Smooth muscle cell (in vitro differentiated cells): ENCODE data around the gene CDC37L1. TPM values are rescaled to one million over a fixed set of nuclear protein-coding genes. Genes with fewer than 3 reads are reported as not detected.

Experiments
- DNase-seq: peaks from one replicate; lab custom pipeline; 2025; ENCODE audit not compliant: unreplicated experiment; lab: John Stamatoyannopoulos, UW
- H2AFZ ChIP-seq: fragments of 200-600 bp; sonication (generic); 2 replicates; pipeline ENCODE4 v1.6.0; 2016; ENCODE audit warnings: antibody characterized with exemption, low read depth, mild to moderate bottlenecking
- H3F3A ChIP-seq: fragments of 200-600 bp; sonication (generic); 2 replicates; pipeline ENCODE4 v1.6.0; 2017; ENCODE audit warnings: antibody characterized with exemption, low read depth
- H3K27ac ChIP-seq: fragments of 200-600 bp; sonication (generic); 2 replicates; pipeline ENCODE4 v1.5.1; 2016; ENCODE audit warnings: low read depth, mild to moderate bottlenecking
- H3K27me3 ChIP-seq: fragments of 200-600 bp; sonication (generic); 2 replicates; pipeline ENCODE4 v1.6.1; 2016; ENCODE audit warnings: low read depth, mild to moderate bottlenecking
- H3K36me3 ChIP-seq: fragments of 200-600 bp; sonication (generic); 2 replicates; pipeline ENCODE4 v1.5.1; 2016; ENCODE audit warnings: low read depth
- H3K4me1 ChIP-seq: fragments of 200-600 bp; sonication (generic); 2 replicates; pipeline ENCODE4 v1.5.1; 2016; ENCODE audit warnings: low read depth
- H3K4me2 ChIP-seq: fragments of 200-600 bp; sonication (generic); 2 replicates; pipeline ENCODE4 v1.6.0; 2016; ENCODE audit warnings: mild to moderate bottlenecking
- H3K4me3 ChIP-seq: fragments of 200-600 bp; sonication (generic); 2 replicates; pipeline ENCODE4 v1.5.1; 2016; ENCODE audit warnings: mild to moderate bottlenecking
- H3K79me2 ChIP-seq: fragments of 200-600 bp; sonication (generic); 2 replicates; pipeline ENCODE4 v1.6.0; 2016; ENCODE audit warnings: low read depth, mild to moderate bottlenecking
- H3K9ac ChIP-seq: fragments of 200-600 bp; sonication (generic); 2 replicates; pipeline ENCODE4 v1.6.0; 2016; ENCODE audit warnings: low read depth
- H3K9me3 ChIP-seq: fragments of 200-600 bp; sonication (generic); replicated peaks from 2 replicates; pipeline ENCODE4 v1.5.1; 2016; ENCODE audit warnings: low read depth
- H4K20me1 ChIP-seq: fragments of 200-600 bp; sonication (generic); 2 replicates; pipeline ENCODE4 v1.6.0; 2016; ENCODE audit warnings: low read depth
- WGBS: methylation state at CpG from one replicate; pipeline ENCODE4 v1.1.7; 2016; ENCODE audit warnings: low lambda C conversion rate; 5-methylcytosine and 5-hydroxymethylcytosine counted together
- polyA plus RNA-seq: library from polyadenylated mRNA; unstranded; fragments of >200 nt; fragmentation: Nextera tagmentation; extraction: Ambion mirVana; gene quantifications from 2 replicates; pipeline ENCODE4 v1.2.1, GENCODE V29; 2016
- total RNA-seq: library from RNA; depleted of rRNA; stranded (reverse); fragments of >200 nt; gene quantifications from 2 replicates; pipeline ENCODE4 v1.2.3, GENCODE V29; 2014
- TF ChIP-seq, protein P1 (sequence below): fragments of 200-600 bp; sonication (generic); IDR thresholded peaks from 2 replicates; pipeline ENCODE4 v1.5.1; 2017; ENCODE audit warnings: borderline replicate concordance, mild to moderate bottlenecking, antibody characterized with exemption; ENCODE audit not compliant: insufficient read depth, poor library complexity, severe bottlenecking

Gene CDC37L1
- total and polyA plus RNA-seq, 2 experiments from 2014 or later: 16.0 to 19.2 TPM

DNA sequence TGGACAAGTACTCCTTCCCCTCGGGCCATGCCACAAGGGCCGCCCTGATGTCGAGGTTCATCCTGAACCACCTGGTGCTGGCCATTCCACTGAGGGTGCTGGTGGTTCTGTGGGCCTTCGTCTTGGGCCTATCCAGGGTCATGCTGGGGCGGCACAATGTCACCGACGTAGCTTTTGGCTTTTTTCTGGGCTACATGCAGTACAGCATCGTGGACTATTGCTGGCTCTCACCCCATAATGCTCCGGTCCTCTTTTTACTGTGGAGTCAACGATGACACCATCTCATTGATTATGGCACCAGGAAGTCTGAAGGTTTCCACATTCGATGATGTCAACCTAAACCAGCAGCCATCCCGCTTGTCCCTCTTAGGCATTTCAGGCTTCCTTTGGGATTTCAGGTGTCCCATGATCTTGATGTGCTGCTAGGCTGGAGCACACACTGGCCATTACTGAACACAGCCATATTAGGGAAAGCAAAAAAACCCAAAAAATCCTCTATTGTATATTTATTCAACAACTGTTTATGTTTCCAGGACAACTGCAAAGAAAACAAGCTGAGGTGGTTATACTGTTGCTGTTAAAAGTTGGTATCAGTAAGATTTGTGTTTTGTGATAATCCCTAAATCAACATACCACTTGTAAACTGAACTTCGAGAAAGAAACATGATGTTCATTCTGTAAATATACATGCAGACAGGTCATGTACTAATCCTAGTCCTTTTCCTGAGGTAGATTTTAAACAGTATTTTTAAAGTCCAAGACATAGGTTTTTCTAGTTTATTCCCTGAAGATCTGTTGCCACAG, 16.2 kb upstream of the CDC37L1 start:
- Histone ChIP-seq H3K36me3 (no peaks in the 10 kb centered on the region), H3K79me2 (no peaks in the 10 kb centered on the region), H3K9ac (peak overlapping the region; percentile 56), H4K20me1 (no peaks in the 10 kb centered on the region), H2AFZ (peak overlapping the region; percentile 98), H3F3A (peaks cover 17% of the 10 kb centered on the region), H3K4me2 (peak overlapping the region; percentile 95), H3K4me1 (peaks cover 13% of the 10 kb centered on the region), H3K27me3 (peaks cover 6% of the 10 kb centered on the region), H3K4me3 (peak overlapping the region; percentile 80), H3K9me3 (no peaks in the 10 kb centered on the region), H3K27ac (peak overlapping the region; percentile 21)
- no peak for DNase-seq
- WGBS: 61% methylated on average over 13 of the region's 13 CpGs
- TF ChIP-seq, protein P1, sequence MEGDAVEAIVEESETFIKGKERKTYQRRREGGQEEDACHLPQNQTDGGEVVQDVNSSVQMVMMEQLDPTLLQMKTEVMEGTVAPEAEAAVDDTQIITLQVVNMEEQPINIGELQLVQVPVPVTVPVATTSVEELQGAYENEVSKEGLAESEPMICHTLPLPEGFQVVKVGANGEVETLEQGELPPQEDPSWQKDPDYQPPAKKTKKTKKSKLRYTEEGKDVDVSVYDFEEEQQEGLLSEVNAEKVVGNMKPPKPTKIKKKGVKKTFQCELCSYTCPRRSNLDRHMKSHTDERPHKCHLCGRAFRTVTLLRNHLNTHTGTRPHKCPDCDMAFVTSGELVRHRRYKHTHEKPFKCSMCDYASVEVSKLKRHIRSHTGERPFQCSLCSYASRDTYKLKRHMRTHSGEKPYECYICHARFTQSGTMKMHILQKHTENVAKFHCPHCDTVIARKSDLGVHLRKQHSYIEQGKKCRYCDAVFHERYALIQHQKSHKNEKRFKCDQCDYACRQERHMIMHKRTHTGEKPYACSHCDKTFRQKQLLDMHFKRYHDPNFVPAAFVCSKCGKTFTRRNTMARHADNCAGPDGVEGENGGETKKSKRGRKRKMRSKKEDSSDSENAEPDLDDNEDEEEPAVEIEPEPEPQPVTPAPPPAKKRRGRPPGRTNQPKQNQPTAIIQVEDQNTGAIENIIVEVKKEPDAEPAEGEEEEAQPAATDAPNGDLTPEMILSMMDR: no peak

GRCh38 chr9:4663956-4664355, 15.4 kb upstream of the CDC37L1 start:
- no peak overlapping the region for H2AFZ ChIP-seq
- peaks cover 13% of the 10 kb centered on the region for H3K4me1 ChIP-seq
- peaks cover 6% of the 10 kb centered on the region for H3K27me3 ChIP-seq
- 90% methylated on average over 3 of the region's 3 CpGs for WGBS
- DNase-seq: no peak
- H3K9ac ChIP-seq: no peak overlapping the region
- H3K27ac ChIP-seq: no peak overlapping the region
- no peaks in the 10 kb centered on the region for H4K20me1 ChIP-seq
- H3K4me3 ChIP-seq: peak overlapping the region; percentile 80
- H3K79me2 ChIP-seq: no peaks in the 10 kb centered on the region
- TF ChIP-seq, protein P1: no peak
- peaks cover 17% of the 10 kb centered on the region for H3F3A ChIP-seq
- no peaks in the 10 kb centered on the region for H3K36me3 ChIP-seq
- peak overlapping the region; percentile 95 for H3K4me2 ChIP-seq
- no peaks in the 10 kb centered on the region for H3K9me3 ChIP-seq

GRCh38 chr9:4665357-4665756, 14.0 kb upstream of the CDC37L1 start:
- Histone ChIP-seq H3K27me3 (peaks cover 6% of the 10 kb centered on the region), H3K4me3 (peak overlapping the region; percentile 58), H3F3A (peaks cover 17% of the 10 kb centered on the region), H3K36me3 (no peaks in the 10 kb centered on the region), H3K9me3 (no peaks in the 10 kb centered on the region), H3K9ac (no peak overlapping the region), H2AFZ (no peak overlapping the region), H3K27ac (no peak overlapping the region), H3K79me2 (no peaks in the 10 kb centered on the region), H3K4me2 (peak overlapping the region; percentile 93), H4K20me1 (no peaks in the 10 kb centered on the region), H3K4me1 (peaks cover 13% of the 10 kb centered on the region)
- 89% methylated on average over 2 of the region's 2 CpGs for WGBS
- TF ChIP-seq, protein P1: no peak
- no peak for DNase-seq
